Esophagus muscularis mucosa (tissue), 3 donors: ENCODE measurements around the gene ZBTB16.

ENCODE experiments used
- POLR2A ChIP-seq: fragments of 450-650 bp; IDR thresholded peaks from one replicate; pipeline ENCODE4 v1.6.1; 2017; ENCODE audit warnings: antibody characterized with exemption, moderate library complexity, mild to moderate bottlenecking, low read depth
- POLR2AphosphoS5 ChIP-seq, 2 donors: sonication (generic); formaldehyde crosslinking; IDR thresholded peaks; one replicate each; pipeline ENCODE4 v1.6.1; 2017; ENCODE audit warnings: antibody characterized with exemption in 2 of 2
- TF ChIP-seq, protein P1 (sequence below), 3 experiments: fragments of 200-600 bp in 2 of 3; fragments of 450-650 bp in 1 of 3; sonication (generic) in 2 of 3; IDR thresholded peaks; one replicate each; pipeline ENCODE4 v1.5.1; 2017 to 2019; ENCODE audit warnings: antibody characterized with exemption in 3 of 3, mild to moderate bottlenecking in 2 of 3, moderate library complexity in 1 of 3

- TF ChIP-seq POLR2AphosphoS5 (IDR thresholded peaks at IDR 0.05) (no peak), POLR2A (no peak)
- TF ChIP-seq, protein P1, sequence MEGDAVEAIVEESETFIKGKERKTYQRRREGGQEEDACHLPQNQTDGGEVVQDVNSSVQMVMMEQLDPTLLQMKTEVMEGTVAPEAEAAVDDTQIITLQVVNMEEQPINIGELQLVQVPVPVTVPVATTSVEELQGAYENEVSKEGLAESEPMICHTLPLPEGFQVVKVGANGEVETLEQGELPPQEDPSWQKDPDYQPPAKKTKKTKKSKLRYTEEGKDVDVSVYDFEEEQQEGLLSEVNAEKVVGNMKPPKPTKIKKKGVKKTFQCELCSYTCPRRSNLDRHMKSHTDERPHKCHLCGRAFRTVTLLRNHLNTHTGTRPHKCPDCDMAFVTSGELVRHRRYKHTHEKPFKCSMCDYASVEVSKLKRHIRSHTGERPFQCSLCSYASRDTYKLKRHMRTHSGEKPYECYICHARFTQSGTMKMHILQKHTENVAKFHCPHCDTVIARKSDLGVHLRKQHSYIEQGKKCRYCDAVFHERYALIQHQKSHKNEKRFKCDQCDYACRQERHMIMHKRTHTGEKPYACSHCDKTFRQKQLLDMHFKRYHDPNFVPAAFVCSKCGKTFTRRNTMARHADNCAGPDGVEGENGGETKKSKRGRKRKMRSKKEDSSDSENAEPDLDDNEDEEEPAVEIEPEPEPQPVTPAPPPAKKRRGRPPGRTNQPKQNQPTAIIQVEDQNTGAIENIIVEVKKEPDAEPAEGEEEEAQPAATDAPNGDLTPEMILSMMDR (IDR thresholded peaks at IDR 0.05) = no peak
Observed at GRCh38 chr11:114125531-114125930, 66.0 kb downstream of the ZBTB16 start.
